OCI-LY3 (cell line): Measurements from ENCODE around the gene GUF1.

Source experiments
- H2AFZ ChIP-seq: fragments of 200-600, 300-600 bp; shearing (Covaris generic); 2 replicates; pipeline ENCODE4 v1.6.0; 2014; ENCODE audit warnings: antibody characterized with exemption, low read depth, low read length
- H3K27ac ChIP-seq: fragments of 200-600, 300-600 bp; sonication (generic); 2 replicates; pipeline ENCODE4 v1.5.1; 2014; ENCODE audit warnings: mild to moderate bottlenecking, low read length, moderate library complexity, mixed read lengths
- H3K27me3 ChIP-seq: fragments of 200-600, 300-600 bp; sonication (generic); 2 replicates; pipeline ENCODE4 v1.6.1; 2014; ENCODE audit warnings: low read depth, low read length, mixed read lengths
- H3K36me3 ChIP-seq: fragments of 200-600, 300-600 bp; sonication (generic); replicated peaks from 2 replicates; pipeline ENCODE3; 2014; ENCODE audit warnings: low read depth, low read length, mixed read lengths
- H3K4me1 ChIP-seq: fragments of 300-600, 200-600 bp; sonication (generic); 2 replicates; pipeline ENCODE4 v1.6.1; 2014; ENCODE audit warnings: low read length, mixed read lengths
- H3K4me2 ChIP-seq: fragments of 200-600, 300-600 bp; sonication (generic); 2 replicates; pipeline ENCODE4 v1.6.1; 2014; ENCODE audit warnings: low read length, mixed read lengths
- H3K4me3 ChIP-seq: fragments of 300-600, 200-600 bp; sonication (generic); 2 replicates; pipeline ENCODE4 v1.5.1; 2014; ENCODE audit warnings: antibody characterized with exemption, mild to moderate bottlenecking, low read length, moderate library complexity
- H3K79me2 ChIP-seq: fragments of 300-600, 200-600 bp; shearing (Covaris generic); 2 replicates; pipeline ENCODE4 v1.6.1; 2014; ENCODE audit warnings: mild to moderate bottlenecking, low read length, mixed read lengths
- H3K9ac ChIP-seq: fragments of 300-600, 200-600 bp; shearing (Covaris generic); 2 replicates; pipeline ENCODE4 v1.6.0; 2014; ENCODE audit warnings: mild to moderate bottlenecking, low read length, moderate library complexity
- H3K9me3 ChIP-seq: fragments of 200-600, 300-600 bp; shearing (Covaris generic); 2 replicates; pipeline ENCODE4 v1.6.1; 2014; ENCODE audit warnings: low read length, mixed read lengths; ENCODE audit not compliant: insufficient read depth
- H4K20me1 ChIP-seq: fragments of 200-600, 300-600 bp; sonication (generic); 2 replicates; pipeline ENCODE4 v1.6.1; 2016; ENCODE audit warnings: low read length, mixed read lengths; ENCODE audit not compliant: insufficient read depth
- CTCF ChIP-seq: fragments of 200-600, 300-600 bp; sonication (generic); IDR thresholded peaks from 2 replicates; pipeline ENCODE4 v1.5.1; 2014; ENCODE audit warnings: antibody characterized with exemption, low read length, low read depth
- EZH2phosphoT487 ChIP-seq: fragments of 200-600 bp; shearing (Covaris generic); IDR thresholded peaks from 2 replicates; pipeline ENCODE4 v1.6.1; 2018; ENCODE audit warnings: antibody characterized with exemption, mixed run types, low read depth

GUF1 gene

GRCh38 chr4:44701037-44701436 is 22.8 kb downstream of the GUF1 start:
- Histone ChIP-seq H3K9me3 (no peaks in the 10 kb centered on the region), H3K36me3 (peaks cover 59% of the 10 kb centered on the region), H3K4me1 (no peaks in the 10 kb centered on the region), H3K27ac (no peak overlapping the region), H3K4me2 (no peak overlapping the region), H3K79me2 (0 out of 2 replicates have a peak, but pooled peaks cover 3% of the 10 kb centered on the region), H3K4me3 (no peak overlapping the region), H3K27me3 (no peaks in the 10 kb centered on the region), H3K9ac (no peak overlapping the region), H2AFZ (no peak overlapping the region), H4K20me1 (no peaks in the 10 kb centered on the region)
- no peak for TF ChIP-seq EZH2phosphoT487
- no peak for TF ChIP-seq CTCF

- Histone ChIP-seq H3K9ac (no peak overlapping the region), H3K27me3 (no peaks in the 10 kb centered on the region), H4K20me1 (no peaks in the 10 kb centered on the region), H3K79me2 (no peaks in the 10 kb centered on the region), H2AFZ (no peak overlapping the region), H3K4me1 (no peaks in the 10 kb centered on the region), H3K36me3 (peaks cover 41% of the 10 kb centered on the region), H3K4me3 (no peak overlapping the region), H3K27ac (no peak overlapping the region), H3K4me2 (no peak overlapping the region), H3K9me3 (no peaks in the 10 kb centered on the region)
- TF ChIP-seq EZH2phosphoT487 (no peak), CTCF (no peak)
These were observed 26.5 kb downstream of the GUF1 start for GRCh38 chr4:44704673-44705072.

- TF ChIP-seq CTCF (no peak), EZH2phosphoT487 (no peak)
- Histone ChIP-seq H4K20me1 (peaks cover 3% of the 10 kb centered on the region; the same call in 1 of the 2 replicates), H2AFZ (no peak overlapping the region), H3K4me3 (no peak overlapping the region), H3K4me1 (no peaks in the 10 kb centered on the region), H3K79me2 (peaks cover 11% of the 10 kb centered on the region; the same call in 1 of the 2 replicates), H3K9me3 (no peaks in the 10 kb centered on the region), H3K27me3 (no peaks in the 10 kb centered on the region), H3K4me2 (no peak overlapping the region), H3K27ac (no peak overlapping the region), H3K9ac (no peak overlapping the region), H3K36me3 (peaks cover 7% of the 10 kb centered on the region)
These were observed 34.9 kb downstream of the GUF1 start for GRCh38 chr4:44713125-44713524.

DNA sequence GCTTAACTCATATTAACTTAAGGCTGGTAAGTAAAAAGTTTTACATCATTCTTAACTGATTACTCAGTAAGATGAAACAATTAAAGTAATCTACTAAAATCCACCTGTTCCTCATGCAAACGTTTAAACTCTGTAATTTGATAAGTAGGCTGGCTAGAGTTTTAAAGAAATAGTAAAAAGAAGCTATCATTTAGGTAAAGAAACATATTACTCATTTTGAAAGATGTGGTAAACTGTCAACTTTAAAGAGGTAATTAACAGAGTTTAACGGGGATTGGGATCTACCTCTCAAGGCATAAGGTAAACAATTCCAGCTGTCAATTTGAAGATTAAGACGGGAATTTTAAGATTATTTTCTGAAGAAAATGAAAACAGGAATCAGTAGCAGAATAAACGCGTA is 38.4 kb downstream of the GUF1 start:
- Histone ChIP-seq H4K20me1 (peaks cover 9% of the 10 kb centered on the region), H3K27me3 (no peaks in the 10 kb centered on the region), H3K9me3 (no peaks in the 10 kb centered on the region), H2AFZ (no peak overlapping the region), H3K4me1 (no peaks in the 10 kb centered on the region), H3K9ac (no peak overlapping the region), H3K79me2 (peaks cover 40% of the 10 kb centered on the region), H3K27ac (no peak overlapping the region), H3K36me3 (peaks cover 10% of the 10 kb centered on the region), H3K4me2 (no peak overlapping the region), H3K4me3 (no peak overlapping the region)
- no peak for TF ChIP-seq CTCF
- TF ChIP-seq EZH2phosphoT487: no peak
